T-helper 9 cell (primary cell): ENCODE data around the gene ARHGAP19.

Experiments
- DNase-seq: peaks from one replicate; pipeline ENCODE4 v3.0.0-alpha.2; 2020
- total RNA-seq, 2 donors: gene quantifications; one replicate each; lab custom pipeline; 2026; lab: John Stamatoyannopoulos, UW

Gene ARHGAP19
- 16.9 to 21.6 reads per million in 2 donors for total RNA-seq

- DNase-seq, result peak; percentile 83
Measured at GRCh38 chr10:97292097-97292861, at the start of gene ARHGAP19. ARHGAP19 (minus strand) TSS chr10:97292637; CDS start chr10:97292627, 10 bp downstream.

DNA sequence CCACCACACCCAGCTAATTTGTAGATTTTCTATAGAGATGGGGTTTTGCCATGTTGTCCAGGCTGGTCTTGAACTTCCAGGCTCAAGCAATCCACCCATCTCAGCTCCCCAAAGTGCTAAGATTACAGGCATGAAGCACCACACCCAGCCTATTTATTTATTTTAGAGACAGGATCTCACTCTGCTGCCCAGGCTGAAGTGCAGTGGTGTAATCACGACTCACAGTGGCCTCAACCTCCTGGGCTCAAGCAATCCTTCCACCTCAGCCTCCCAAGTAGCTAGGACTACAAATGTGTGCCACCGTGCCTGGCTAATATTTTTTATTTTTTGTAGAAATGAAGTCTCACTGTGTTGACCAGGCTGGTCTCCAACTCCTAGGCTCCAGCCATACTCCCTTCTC lies 49.0 kb upstream of the ARHGAP19 start:
- DNase-seq, result no peak

DNA sequence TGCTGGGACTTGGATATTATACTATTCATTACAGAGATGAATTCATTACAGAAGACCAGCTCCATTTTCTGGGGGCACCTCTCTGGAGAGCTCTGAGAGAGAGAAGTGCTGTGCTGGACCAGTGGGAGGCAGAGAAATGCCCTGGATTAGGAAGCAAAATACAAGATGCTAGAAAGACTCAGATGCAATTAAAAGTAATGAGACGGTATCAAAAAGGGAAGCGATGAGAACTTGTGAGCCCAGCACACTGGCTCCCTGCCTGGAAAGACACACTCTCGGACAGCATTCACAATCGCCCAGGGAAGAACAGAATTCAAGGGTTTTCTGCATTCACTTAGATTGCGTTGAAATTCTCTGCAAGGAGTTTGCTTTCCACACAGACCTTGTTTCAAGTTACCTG lies 45.6 kb upstream of the ARHGAP19 start:
- DNase-seq, result no peak

- no peak for DNase-seq
Measured at GRCh38 chr10:97336942-97337831, 44.8 kb upstream of the ARHGAP19 start.

DNA sequence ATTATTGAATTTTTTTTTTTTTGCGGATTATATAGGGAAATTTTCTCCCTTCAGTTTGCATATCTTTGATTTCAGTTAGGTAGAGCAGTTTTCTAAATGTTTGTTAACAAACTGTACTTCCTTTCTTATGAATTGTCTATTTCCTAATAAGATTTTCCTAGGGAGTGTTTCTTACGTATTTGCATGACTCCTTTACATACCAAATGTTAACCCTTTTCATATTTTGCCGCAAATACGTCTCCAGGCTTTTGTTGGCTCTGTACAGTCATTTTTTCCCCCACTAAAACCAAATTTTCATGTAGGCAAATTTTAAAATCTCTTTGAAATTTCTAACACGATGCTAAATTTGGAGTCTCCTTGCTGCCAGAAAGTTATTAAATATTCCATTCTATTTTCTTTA lies 44.0 kb upstream of the ARHGAP19 start:
- no peak for DNase-seq

- DNase-seq, result no peak
Measured at GRCh38 chr10:97336006-97336405, 43.6 kb upstream of the ARHGAP19 start.

DNA sequence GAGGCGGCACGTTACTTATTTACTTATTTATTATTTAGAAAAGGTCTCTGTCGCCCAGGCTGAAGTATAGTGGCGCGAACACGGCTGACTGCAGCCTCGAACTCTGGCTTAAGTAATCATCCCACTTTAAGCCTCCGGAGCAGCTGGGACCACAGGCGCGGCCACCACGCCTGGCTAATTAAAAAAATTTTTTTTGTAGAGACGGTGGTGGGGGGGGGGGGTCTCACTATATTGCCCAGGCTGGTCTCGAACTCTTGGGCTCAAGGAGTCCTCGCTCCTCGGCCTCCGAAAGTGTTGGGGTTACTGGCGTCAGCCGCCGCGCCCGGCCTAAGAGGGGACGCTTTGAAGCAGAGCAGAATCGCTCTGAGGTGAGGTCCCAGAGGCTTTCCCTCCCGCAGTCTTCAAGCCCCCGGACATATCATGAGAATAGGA lies 42.8 kb upstream of the ARHGAP19 start:
- DNase-seq, result no peak

GRCh38 chr10:97334370-97335175 lies 42.1 kb upstream of the ARHGAP19 start, which contains the start of gene FRAT2:
FRAT2 (minus strand) TSS chr10:97334729; CDS start chr10:97334572, 157 bp downstream.
- DNase-seq, result peak; percentile 83

GRCh38 chr10:97333601-97334369 lies 41.3 kb upstream of the ARHGAP19 start:
- peak; percentile 5 for DNase-seq

DNA sequence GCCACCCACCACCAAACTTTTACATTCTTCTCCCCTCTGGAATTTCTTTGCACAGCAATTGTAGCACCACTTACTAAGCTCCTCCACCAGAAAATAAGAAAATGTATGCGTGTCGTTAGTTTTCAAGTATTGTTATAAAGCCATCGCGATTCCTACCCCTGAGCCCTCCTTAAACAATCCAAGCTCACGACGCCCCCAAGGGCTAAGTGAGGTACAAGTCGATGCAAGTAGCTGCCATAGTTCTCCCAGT lies 40.8 kb upstream of the ARHGAP19 start:
- no peak for DNase-seq

GRCh38 chr10:97332591-97333350 lies 40.3 kb upstream of the ARHGAP19 start:
- no peak for DNase-seq

GRCh38 chr10:97331153-97331703 lies 38.8 kb upstream of the ARHGAP19 start:
- no peak for DNase-seq

DNA sequence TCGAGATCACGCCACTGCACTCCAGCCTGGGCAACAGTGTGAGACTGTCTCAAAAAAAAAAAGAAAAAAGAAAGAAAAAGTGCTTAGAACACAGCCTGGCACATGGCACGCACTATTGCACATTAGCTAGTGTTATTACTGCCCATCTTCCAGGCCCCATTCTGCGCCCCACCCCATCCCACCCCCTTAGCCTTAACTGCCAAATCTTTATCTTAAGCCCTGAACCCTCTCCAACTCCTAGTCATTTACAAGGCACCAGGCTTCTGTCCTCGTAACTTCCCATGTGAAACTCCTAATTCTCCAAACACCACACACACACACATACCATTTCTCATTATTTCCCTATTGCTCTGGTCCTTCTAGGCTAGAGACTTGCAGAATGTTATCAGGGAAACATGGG lies 37.3 kb upstream of the ARHGAP19 start:
- no peak for DNase-seq

- DNase-seq, result no peak
Measured at GRCh38 chr10:97328646-97329453, 36.4 kb upstream of the ARHGAP19 start.

GRCh38 chr10:97327348-97328294 lies 35.2 kb upstream of the ARHGAP19 start:
- no peak for DNase-seq

GRCh38 chr10:97325754-97326153 lies 33.3 kb upstream of the ARHGAP19 start:
- no peak for DNase-seq

DNA sequence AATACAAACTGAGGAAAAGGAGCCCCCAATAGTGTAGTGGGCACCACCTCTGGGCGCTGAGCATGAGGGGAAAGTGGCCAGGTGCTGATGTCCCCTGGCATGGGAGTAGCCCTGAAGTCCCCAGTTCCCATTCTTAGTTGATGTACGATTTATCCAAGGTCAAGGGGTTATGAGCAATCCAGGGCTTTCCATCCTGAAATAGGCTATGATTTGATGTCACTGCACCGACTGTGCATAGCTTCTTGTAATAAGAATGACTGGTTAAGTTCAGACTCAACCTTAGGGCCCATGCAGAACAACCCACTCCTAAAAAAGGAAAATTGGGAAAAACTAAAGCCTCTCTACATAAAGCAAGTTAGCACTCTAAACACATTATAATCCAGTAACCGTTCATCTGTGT lies 31.1 kb upstream of the ARHGAP19 start:
- DNase-seq, result no peak

DNA sequence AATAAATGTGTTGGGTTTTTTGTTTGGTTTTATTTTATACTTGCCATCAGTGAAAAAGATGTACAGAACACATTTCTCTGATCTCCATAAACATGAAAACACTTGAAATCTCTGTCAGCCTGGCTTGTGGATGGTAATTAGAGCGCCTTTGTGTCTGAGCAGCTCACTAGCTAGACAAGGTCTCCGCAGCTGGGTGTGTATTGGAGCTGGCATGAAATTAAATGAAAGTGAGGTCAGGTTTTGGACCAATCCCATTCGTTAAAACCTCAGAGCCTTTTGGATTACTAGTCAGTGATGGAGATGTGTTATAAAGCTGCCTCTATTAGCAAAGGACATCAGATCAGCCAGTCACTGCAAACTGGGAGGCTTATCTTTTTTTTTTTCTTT lies 29.4 kb upstream of the ARHGAP19 start:
- DNase-seq, result no peak
